ENCODE results near the gene FAM20C.

The FAM20C gene

DNA sequence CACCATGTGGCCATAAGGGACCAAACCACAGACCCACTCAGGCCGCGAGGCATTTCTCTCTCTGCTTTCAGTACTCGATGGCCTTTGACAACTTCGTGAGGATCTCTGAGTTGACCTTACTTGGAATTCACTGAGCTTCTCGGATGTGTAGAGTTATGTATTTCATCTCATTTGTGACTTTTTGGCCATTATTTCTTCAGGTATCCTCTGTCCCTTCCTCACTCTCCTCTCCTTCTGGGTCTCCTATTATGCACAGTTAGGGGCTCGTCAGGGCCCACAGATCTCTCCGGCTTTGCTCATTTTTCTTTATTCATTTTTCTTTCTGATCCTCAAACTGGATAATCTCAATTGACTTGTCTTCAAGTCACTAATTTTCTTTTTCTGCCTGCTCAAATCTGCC is 81.0 kb downstream of the FAM20C start:
- DNase-seq (ENCODE audit: low read depth), result no peak

DNA sequence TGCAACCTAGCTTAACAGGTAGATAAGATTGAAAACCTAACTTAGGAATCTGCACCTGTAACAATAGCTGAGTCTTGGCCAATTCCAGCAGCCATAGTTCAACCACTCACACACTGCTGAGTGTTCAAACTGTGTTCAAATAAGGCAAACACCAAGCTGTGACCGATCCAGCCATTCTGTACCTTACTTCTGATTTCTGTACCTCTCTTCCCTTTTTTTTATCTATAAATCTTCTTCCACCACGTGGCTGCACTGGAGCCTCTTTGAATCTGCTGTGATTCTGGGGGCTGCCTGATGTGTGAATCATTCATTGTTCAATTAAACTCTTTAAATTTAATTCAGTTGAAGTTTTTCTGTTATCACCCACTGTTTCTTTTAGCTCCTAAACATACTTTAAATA is 81.9 kb downstream of the FAM20C start:
- DNase-seq (ENCODE audit: low read depth), result no peak

DNA sequence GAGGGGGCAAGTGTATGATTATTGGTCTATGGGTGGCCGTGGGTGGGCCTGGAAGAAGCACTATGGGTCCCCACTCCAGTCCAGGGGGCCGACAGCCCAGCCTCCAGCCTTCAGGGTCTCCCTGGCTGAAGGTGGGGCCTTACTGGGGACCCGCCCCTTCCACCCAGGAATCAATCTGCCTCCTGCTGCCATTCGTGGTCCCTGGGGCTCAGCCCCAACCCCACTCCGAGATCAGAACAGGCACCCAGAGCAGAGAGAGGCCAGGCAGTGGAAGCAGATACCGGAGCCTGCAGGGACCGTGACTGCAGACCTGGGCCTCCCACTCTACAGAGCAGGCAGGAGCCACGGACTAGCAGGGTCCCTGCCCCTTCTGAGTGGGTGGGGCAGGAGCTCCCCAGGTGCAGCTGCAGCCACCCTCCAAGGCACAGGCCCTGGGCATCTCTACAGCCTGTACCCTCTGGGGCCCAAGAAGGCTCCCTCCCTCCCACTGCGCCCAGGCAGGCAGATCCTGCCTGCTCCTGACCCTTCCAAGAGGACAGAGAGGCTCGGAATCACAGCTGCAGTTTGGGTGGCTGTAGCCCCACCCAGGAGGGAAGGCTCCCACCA is 84.0 kb downstream of the FAM20C start:
- no peak for DNase-seq (ENCODE audit: low read depth)

DNA sequence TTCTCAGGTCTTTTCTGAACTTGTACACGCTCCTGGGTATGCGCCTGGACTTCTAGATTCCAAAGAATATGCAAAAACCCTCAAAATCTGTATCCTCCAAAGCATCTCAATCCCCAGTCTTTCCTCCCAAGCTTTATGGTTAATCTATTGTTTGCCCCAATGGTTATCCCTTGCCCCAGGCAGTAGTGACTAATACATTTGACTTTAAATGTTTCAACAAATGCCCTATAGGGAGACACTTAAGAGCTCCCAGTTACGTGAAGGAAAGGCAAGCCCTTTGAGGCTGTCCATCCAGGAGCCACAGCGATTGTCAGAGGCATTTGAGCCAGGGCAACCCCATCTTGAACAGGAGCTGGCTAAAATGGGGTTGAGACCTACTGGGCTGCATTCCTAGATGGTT is 84.9 kb downstream of the FAM20C start:
- no peak for DNase-seq (ENCODE audit: low read depth)

DNA sequence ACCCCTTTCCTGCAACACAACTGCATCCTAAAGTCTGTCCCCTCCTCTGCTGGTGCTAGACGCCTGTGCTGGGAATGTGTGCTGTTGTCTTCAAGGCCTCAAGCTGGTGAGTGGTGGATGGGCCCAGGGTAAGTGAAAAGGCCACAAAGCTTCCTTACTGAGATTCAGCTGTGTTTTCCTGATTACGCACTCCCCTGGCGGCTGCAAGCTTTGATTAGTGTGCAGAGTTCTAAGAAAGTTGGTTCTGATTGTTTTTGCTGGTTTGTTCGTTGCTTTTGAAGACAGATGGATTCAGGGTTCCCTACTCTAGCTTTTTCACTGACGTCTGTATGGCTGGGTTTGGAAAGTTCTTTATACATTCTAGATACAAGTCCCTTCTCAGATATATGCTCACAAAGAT is 85.7 kb downstream of the FAM20C start:
- no peak for DNase-seq (ENCODE audit: low read depth)

DNA sequence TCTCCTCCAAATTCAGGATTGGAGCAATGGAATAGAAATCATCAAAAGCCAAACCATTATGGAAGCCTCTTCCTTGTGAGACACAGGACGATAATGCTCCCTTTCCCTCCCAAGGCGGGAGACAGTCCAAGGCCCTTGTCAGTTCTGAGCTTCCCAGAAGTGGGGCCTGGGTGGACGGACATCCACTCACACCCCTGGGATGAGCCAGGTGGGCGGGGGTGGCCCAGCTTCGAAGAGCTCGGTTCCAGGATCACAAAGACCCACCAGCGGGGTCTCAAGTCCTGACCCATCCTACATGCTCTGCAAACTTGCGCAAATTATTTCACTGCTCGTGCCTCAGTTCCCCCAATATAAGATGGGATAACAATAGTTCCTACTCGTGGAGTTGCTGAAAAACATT is 87.5 kb downstream of the FAM20C start:
- DNase-seq (ENCODE audit: low read depth), result no peak

DNA sequence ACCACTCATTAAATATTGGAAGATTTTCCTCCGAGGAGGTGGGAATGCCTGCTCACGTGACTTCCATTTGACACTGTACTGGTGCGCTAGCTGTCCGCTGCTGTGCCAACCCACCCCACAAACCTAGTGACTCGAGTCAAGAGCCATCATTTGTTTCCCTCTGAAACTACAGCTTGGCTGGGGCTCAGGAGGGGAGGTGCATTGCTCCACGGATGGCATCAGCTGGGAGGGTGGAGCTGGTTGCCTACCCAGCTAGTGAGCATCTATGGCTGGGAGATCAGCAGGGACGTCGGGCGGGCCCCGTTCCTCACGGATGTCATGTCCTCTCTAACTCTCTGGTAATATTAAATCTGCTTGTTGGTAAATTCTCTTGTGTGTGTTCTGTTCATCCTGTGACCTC is 88.1 kb downstream of the FAM20C start:
- DNase-seq (ENCODE audit: low read depth), result no peak

DNA sequence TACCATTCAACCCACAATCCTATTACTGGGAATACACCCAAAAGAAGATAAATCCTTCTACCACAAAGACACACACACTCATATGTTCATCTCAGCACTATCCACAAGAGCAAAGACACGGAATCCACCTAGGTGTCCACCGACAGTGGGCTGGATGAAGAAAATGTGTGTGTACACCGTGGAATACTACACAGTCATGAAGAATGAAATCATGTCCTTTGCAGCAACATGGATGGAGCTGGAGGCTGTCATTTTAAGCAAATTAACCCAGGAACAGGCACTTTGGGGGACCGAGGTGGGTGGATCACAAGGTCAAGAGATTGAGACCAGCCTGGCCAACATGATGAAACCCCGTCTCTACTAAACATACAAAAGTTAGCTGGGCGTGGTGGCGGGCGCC is 89.3 kb downstream of the FAM20C start:
- no peak for DNase-seq (ENCODE audit: low read depth)

DNA sequence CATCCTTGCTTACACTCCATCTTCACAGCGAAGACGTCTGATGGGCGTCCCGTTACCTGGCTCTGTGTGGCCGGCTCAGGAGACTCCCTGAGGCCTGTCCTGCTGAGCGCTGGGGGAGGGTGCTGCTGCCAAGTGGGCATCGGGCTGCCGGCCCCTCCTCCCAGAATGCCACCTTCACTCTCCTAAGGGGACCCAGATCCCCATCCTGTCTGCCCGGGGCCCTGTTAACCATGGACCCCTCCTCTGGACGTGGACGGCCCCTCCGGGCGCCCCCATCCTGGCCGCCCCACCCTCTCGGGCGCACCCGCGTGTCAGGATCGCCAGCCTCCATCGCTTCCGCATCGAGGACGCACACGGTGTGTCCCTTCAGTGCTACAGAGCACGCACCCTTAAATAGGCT is 90.2 kb downstream of the FAM20C start:
- DNase-seq (ENCODE audit: low read depth), result no peak

DNA sequence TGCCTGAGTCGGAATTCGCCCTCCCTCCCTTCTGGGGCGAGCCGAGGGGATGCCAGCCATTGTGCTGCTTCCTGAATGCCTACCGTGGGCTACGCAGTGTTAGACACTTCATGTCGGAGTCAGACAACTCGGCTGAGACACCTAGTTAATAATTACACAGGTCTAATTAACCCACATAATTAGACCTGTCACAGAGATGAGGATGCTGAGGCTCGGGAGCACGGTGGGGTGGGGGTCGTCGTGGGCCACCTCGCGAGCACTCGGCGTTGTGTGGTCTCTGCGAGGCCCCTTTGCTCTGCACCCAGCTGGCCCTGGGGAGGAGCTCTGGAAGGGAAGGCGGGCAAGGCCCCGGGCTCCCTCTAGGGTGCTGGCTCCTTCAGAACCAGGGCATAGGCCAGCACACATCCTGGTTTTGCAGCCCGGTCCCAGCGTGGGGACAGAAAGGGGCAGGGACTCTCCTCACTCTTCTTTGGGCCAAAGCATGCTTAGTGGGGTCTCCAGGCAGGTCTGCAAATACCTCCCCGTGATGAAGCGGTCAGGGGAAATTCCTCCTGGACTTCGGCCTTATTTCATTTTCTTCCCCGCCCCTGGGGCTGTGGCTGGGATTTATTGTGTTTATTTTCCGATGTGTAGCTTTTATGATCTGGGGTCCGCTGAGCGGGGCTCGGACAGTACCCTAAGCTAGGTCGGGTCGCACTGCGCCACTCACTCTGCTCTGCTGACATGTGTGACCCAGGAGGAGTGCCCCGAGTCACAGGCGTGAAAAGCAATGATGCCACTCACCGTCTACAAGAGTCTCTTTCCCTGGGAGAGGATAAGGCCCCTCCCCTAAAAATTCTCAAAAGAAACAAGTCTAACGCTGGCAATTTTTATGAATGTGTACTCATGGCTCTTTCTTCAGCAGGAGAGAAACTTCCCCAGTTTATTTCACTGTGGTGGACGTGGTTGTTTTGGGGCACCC is 92.7 kb downstream of the FAM20C start:
- no peak for DNase-seq (ENCODE audit: low read depth)

DNA sequence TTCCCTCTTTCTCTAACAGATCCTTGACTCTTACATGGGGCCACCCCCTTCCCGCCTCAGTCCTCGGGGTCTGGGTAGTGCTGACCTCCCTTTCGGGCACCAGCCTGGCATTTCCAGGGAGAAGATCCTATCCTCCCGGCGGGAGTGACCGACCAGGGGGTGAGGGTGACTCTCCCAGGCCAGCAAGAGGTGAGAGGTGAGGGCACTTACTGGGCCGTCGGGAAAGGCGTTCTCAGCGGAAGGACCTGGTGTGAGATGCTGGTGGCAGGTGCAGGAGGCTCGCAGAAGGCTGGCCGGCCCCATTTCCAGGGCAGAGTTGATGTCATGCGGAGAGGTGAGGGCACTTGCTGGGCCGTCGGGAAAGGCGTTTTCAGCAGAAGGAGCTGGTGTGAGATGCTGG is 93.4 kb downstream of the FAM20C start:
- DNase-seq (ENCODE audit: low read depth), result no peak

DNA sequence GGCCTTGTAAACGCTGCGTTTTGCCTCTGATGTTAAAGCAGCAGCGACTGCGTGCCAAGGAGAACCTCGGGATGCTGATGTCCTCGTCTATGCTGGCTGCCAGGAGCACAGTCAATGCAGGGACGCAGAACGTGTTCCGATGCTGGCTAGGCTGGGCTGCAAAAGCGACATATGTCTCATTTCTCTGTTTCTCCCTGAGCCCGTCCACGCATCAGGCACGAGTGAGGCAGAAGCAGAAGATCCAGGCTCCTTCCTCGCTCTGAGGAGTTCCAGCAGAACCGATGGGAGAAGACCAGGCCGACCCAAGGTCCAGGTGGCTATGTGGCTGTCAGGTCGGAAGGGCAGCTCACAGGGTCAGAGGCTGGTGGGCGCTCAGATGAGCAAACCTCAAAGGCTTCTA is 93.9 kb downstream of the FAM20C start:
- DNase-seq (ENCODE audit: low read depth), result no peak

DNA sequence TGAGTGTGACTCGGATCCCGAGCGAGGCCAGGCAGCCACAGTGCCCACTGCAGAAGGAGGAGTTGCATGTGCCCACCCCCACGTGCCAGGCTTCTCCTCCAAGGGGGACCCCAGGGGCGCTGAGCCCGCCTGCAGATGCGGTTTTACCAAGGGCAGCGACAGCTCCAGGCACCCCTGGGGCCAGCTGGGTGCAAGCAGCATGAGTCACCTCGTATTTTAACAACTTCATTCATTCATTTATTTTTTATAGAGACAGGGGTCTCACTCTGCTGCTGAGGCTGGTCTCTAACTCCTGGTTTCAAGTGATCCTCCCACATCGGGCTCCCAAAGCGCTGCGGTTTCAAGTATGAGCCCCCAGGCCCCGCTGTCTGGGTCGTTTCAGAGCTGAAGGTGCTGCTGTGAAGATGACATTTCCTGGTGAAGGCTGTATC is 96.3 kb downstream of the FAM20C start:
- DNase-seq (ENCODE audit: low read depth), result no peak

DNA sequence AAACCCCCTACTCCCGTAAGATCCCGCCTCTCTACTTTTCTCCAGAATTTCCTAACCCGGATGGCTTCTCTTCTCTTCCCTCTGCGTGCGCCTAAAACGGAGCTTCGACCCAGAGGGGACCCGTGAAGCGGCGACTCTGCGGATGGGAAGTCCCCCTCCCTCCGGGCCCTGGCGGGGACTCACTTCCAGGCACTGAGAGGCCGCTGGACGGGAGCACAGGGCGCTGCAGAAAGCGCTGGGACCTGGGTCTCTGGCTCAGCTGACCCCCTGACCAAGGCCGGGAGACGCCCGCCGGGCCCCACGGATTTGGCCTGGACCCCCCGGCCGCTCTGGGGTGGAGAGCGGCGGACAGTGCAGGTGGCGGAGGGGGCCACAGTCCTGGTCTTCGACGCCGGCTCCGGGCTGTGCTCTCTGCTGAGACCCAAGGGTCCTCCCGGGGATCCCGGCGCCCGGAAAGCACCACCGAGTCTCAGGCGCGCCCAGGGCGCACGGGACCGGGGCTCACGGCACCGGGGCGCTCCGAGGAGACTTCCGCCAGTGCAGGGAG is 96.9 kb downstream of the FAM20C start:
- no peak for DNase-seq (ENCODE audit: low read depth)

DNA sequence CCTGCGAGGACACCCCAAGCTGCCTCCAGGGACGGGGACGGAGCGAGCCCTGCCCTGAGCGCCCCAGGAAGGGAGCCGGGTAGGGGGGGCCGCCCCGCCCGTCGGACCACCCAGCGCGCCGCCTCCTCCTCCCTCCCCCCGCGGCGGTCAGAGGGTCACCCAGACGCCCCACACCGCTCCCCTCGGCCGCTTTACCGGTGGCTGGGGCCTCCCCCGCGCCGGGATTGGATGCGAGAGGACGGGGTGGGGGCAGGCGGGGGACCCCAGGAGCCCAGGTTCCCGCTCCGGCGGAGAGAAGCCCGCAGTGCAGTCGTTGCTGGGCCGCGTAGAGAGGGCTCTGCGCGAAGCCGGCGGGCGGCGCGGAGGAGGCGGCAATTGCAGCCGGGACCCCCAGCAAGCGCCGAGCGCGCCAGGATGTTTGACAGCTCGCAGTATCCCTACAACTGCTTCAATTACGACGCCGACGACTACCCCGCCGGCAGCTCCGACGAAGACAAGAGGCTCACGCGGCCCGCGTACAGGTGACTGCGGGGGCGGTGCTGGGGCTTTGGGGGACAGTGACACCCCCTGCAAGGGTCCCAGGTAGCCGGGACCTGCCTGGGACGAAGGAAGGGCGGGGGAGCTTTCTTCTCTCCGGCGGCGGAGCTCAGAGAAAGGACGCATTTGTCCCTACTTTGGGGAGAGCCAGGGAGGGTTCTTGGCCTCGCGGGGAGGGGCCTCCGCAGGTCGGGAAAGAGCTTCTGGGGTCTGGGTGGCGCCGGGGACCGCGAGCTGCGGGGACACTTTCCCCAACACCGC is 97.6 kb downstream of the FAM20C start, which contains the start of gene FOXL3:
Gene FOXL3 (plus strand): TSS at position 415 of the 798 bp plus-strand sequence. CDS start 0 bp downstream, at position 415.
- DNase-seq (ENCODE audit: low read depth), result no peak

DNA sequence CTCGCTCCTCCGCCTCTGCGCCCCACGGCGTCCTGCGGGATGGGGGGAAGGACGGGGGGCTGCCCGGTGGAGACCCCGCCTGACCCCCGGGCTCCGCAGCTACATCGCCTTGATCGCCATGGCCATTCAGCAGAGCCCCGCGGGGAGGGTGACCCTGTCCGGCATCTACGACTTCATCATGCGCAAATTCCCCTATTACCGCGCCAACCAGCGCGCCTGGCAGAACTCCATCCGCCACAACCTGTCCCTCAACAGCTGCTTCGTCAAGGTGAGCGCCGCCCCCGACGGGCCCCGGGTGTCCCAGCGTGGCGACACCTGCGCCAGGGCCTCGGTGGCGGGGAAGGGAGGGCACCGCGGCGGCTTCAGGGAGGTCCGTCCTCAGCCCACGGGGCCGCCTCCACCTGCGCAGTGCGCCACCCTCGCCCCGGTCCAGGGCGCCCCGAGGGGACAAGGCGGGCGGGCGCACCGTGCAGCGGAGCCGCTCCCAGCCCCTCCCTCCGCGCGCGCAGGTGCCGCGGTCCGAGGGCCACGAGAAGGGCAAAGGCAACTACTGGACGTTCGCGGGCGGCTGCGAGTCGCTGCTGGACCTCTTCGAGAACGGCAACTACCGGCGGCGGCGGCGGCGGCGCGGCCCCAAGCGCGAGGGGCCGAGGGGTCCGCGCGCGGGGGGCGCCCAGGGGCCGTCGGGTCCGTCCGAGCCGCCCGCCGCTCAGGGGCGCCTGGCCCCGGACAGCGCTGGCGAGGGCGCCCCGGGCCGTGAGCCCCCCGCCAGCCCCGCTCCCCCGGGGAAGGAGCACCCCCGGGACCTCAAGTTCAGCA is 98.4 kb downstream of the FAM20C start:
- DNase-seq (ENCODE audit: low read depth), result no peak

DNA sequence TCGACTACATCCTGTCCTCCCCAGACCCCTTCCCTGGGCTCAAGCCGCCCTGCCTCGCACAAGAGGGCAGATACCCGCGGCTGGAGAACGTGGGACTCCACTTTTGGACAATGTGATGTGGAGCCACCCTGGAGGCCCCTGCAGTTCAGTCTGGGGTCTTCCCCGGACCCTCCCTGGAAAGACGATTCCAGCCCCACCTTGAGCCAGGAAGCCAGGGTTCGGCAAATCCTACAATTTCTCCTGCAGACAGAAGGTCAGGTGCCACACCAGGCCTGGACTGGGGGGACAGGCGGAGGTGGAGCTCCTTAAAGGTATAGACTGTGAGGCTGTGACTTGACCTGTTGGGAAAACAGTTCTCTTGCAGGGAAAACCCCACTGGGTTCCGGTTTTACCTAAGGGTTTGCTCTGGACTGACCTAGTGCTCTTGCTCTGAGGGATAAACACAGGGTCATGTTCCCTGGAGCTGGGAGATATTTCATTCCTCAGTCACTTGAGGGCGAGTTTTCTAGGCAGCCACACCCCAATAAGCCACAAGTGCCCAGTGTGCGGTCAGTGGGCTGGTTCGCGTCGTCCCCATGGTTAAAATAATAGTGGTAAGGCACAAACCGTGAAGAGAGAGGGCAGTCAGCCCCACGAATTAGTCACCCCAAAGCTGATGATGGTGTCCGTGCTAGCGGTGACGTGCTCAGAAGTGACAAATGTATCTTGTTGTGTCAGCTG is 99.2 kb downstream of the FAM20C start:
- no peak for DNase-seq (ENCODE audit: low read depth)

DNA sequence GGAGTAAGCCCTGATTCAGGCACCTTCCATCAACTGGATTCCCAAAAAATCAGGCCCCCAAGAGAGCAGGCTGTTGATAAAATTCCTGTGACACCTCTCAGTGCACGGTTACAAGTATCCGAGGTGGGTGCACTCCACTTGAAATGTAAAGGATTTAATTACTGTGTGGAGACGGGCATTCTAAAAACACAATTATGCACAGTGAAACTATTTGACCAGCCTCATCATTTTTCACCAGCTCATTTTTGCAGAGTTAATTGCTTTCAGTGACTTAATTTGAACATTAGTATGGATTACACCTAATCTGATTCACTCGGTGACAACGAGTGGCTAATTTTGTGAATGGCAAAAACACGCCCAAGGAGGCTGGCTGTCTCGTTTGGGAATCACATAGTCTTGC is 99.9 kb downstream of the FAM20C start:
- DNase-seq (ENCODE audit: low read depth), result no peak

DNA sequence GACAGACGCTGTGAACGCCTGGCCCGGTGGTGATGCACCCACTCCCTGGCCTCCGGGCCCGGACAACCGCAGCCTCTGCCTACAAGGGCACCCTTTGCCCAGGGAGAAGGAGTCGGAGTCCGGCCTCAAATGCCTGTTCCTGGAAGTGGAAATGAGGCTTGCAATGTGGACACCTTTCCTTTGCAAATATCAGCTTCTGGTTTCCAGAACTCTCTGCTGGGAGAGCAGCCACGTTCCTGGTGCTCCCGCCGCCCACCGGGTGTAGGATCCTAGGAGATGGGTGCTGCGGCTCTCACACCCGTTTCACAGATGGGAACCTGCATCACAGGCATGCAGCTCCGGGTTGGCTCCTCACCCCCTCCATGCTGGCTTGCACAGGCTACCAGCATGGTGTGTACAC is 100.5 kb downstream of the FAM20C start:
- DNase-seq (ENCODE audit: low read depth), result no peak

DNA sequence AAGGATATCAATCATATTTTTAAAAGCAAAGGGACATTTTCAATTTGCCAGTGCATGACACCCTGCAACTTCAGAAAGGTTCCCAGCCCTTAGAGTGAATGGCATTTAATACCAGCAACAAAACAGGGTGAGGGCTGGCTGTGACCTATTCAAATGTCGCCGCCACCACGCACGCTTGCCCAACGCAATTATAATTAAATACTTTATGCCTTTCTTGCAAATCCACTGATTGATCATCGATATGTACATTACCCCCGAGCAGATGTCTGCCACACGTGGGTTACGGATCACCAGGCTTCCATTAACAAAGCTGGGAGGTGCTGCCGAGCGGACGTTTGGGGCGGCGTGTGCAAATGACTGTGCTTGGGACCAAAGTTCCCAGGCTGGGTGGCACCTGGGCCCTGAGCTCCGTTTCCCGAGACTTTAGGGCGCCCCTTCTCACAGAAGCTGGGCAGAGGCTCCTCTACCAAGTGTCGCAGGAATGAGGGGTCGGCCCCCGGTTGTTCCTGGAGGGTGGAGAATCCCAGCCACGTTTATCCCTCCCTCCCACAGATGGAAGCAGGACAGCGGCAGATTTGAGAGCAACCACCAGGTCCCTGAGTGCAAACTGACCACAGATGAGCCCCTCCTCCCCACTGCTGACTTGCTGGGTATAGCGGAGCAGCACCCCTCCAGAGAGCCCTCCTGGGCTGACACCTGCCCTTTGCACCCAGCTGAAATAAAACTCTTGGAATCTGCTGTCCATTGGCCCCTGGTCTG is 101.5 kb downstream of the FAM20C start:
- no peak for DNase-seq (ENCODE audit: low read depth)
